Stimulated activated CD8-positive, alpha-beta memory T cell treated with anti-CD3 and anti-CD28 coated beads, Interleukin-15, amount 100 ng/mL, for 4 hours (primary cell): Measurements from ENCODE around the gene MYBPC2.
A peak's percentile ranks its signal among the peaks of the same experiment; 100 is the strongest.

Experiments used
- DNase-seq, 2 donors: peaks; one replicate each; pipeline ENCODE4 v3.0.0-alpha.2; 2020; ENCODE audit warnings: low read depth in 2 of 2

The MYBPC2 gene

GRCh38 chr19:50409347-50409746 is 23.3 kb upstream of the MYBPC2 start:
- DNase-seq, result no peak

DNA sequence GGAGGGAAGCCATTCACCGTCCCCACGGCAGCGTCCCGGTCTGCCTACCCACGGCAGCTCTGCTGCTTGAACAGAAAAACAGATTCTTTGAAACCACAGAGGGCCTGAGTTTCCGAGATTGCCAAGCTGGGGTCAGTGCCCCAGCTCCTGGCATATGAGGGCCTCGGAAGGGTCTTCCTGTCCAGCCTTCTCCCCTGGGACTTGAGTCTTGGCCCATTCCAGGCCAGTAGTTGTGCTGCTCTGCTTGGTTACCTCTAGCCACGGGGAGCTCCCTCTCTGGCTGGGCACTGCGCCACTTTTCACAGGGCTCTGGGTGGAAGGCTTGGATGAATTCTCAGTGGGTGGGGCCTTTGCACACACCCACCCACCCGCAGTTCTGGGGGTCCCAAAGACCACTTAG is 22.6 kb upstream of the MYBPC2 start:
- no peak for DNase-seq

DNA sequence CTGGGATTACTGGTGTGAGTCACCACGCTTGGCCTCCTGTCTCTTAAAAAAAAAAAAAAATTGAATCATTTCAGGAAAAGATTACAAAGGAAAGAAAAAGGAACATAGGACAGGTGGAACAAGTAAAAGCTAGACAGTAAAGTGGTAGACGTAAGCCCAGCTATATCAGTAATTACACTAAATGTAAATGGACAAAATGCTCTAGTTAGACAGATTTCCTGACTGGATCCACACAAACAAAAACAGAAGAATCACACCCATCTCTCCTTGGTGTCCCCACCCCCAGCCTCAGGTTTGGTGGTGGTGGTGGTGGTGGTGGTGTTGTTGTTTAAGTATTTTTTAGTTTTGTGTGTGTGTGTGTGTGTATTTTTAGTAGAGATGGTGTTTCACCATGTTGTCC is 20.3 kb upstream of the MYBPC2 start:
- no peak for DNase-seq

DNA sequence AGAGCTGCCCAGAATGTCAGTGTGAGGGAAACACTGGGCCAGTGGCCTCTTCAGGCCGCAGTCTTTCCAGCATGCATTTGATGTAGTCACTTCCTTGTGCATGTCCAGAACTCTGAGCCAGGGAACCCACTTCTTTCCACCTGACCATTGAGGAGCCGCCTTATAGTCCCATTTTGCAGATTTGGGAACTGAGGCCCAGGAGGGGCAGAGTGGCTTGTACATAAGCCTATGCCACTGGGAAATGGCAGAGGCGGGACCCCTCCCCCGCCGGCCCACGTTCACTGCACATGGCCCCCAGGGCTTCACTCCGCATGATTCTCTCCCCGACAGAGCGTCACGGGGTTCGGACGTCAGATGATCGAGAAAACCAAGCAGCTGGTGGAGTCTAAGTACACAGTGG is 19.6 kb upstream of the MYBPC2 start:
- no peak for DNase-seq

DNA sequence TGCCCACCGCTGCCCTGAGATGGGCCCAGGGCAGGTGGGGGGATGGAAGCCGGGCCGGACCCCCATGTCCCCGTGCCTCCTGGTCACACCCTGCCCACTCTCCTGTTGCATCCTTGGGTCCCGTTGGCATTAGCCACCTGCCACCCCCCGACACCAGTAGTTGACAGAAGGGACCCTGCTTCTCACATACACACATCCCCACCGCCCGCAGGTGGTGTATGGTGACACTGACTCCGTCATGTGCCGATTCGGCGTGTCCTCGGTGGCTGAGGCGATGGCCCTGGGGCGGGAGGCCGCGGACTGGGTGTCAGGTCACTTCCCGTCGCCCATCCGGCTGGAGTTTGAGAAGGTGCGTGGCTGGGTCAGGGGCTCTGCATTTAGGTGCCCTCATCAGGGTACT is 19.2 kb upstream of the MYBPC2 start:
- no peak for DNase-seq

DNA sequence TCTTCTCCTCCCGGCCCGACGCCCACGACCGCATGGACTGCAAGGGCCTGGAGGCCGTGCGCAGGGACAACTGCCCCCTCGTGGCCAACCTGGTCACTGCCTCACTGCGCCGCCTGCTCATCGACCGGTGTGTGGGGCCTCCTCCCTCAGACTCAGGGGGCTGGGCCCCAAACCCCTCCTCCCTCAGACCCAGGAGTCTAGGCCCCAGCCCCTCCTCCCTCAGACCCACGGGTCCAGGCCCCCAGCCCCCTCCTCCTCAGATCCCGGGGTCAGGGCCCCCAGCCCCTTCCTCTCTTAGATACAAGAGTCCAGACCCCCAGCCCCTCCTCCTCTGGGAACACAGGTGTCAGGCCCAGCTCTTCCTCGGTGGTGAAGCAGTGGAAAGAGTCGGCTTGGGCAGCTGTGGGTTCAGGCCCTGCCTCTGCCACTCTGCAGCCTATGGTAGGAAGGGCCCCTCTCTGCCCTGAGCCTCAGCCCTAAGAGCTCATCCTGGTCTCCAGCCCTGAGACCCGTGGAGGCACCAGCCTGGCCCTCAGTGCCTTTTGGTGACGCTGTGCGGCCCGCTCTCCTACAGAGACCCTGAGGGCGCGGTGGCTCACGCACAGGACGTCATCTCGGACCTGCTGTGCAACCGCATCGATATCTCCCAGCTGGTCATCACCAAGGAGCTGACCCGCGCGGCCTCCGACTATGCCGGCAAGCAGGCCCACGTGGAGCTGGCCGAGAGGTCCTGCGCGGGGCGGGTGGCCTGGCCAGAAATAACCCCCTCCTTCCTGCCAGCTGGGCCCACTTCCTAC is 17.6 kb upstream of the MYBPC2 start:
- DNase-seq, result peak; percentile 46 to 48

DNA sequence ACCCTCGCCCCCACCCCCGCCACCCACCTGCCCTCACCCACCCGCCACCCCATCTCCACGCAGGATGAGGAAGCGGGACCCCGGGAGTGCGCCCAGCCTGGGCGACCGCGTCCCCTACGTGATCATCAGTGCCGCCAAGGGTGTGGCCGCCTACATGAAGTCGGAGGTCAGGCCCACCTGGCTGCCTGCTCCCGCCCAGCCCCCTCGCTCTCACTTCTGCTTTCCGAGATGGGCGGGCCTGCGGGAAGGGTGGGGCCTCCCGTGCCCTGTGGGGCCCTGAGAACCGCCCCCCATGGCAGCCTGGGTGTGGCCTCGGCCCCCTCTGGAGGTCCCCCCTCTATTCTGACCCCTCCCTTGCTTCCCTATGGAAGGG is 17.0 kb upstream of the MYBPC2 start:
- DNase-seq, result no peak

DNA sequence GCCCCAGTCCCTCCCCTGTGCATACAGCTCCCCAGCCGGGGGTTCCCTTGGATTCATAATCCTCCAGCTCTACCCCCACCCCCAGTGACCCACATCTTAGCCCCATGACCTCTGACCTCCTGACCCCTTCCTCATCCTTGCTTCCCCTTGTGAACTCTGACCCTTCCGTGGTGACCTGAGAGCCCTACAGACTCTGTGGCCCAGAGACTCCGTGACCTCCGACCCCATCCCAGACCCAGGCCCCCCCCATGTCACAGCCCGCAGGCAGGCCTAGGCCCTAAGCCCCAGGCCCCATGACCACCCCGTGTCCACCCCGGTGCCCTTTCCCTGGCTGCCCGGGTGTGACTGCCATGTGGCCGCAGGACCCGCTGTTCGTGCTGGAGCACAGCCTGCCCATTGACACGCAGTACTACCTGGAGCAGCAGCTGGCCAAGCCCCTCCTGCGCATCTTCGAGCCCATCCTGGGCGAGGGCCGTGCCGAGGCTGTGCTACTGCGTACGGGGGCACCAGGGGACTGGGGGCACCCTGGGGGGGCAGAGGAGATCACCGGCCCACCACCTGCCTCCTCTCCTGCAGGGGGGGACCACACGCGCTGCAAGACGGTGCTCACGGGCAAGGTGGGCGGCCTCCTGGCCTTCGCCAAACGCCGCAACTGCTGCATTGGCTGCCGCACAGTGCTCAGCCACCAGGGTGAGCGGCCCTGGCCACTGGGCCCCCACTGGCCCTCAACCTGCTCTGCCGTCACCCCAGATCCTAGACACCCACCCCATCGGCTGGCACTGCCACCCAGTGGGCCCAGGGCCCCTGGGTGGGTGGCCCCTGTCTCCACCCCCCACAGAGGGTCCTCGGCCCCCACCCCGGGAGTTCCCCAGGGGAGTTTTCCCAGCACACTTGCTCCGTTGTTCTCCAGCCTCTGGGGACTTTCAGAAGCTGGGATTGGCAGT is 16.4 kb upstream of the MYBPC2 start:
- no peak for DNase-seq

GRCh38 chr19:50417111-50418081 is 15.3 kb upstream of the MYBPC2 start:
- no peak for DNase-seq

- no peak for DNase-seq
Measured at GRCh38 chr19:50418176-50419021, 14.3 kb upstream of the MYBPC2 start, which contains the start of gene SPIB. TSS of gene SPIB (plus strand) at chr19:50418938. CDS start at chr19:50418963, 25 bp downstream.

GRCh38 chr19:50419022-50419579 is 13.6 kb upstream of the MYBPC2 start:
- no peak for DNase-seq

GRCh38 chr19:50419580-50420035 is 13.1 kb upstream of the MYBPC2 start:
- DNase-seq, result no peak

- DNase-seq, result no peak
Measured at GRCh38 chr19:50420127-50420526, 12.6 kb upstream of the MYBPC2 start.

GRCh38 chr19:50420808-50421207 is 11.9 kb upstream of the MYBPC2 start:
- no peak for DNase-seq

DNA sequence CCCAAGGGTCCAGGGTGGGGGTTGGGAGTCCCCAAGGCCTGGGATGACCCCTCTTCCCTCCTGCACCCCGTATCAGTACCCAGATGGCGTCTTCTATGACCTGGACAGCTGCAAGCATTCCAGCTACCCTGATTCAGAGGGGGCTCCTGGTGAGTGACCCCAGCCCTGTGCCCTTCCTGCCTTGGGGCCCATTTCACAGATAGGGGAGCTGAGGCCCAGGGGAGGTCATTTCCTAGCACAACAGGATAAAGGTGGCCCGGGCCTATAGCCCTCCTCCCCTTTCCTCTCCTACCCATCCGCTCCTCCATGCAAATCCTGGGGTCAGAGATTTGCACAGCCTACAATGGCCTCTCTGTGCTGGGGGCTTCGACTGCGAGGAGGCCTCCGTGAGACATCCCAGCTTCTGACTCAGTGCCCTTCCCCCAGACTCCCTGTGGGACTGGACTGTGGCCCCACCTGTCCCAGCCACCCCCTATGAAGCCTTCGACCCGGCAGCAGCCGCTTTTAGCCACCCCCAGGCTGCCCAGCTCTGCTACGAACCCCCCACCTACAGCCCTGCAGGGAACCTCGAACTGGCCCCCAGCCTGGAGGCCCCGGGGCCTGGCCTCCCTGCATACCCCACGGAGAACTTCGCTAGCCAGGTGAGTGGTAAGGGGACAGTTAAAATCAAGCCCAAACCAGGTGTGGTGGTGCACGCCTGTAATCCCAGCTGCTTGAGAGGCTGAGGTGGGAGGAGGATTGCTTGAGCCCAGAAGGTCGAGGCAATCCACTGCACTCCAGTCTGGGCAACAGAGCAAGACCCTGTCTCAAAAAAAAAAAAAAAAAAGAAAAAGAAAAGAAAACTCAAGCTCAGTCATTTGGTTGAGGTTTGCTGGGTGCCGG is 10.1 kb upstream of the MYBPC2 start:
- no peak for DNase-seq

DNA sequence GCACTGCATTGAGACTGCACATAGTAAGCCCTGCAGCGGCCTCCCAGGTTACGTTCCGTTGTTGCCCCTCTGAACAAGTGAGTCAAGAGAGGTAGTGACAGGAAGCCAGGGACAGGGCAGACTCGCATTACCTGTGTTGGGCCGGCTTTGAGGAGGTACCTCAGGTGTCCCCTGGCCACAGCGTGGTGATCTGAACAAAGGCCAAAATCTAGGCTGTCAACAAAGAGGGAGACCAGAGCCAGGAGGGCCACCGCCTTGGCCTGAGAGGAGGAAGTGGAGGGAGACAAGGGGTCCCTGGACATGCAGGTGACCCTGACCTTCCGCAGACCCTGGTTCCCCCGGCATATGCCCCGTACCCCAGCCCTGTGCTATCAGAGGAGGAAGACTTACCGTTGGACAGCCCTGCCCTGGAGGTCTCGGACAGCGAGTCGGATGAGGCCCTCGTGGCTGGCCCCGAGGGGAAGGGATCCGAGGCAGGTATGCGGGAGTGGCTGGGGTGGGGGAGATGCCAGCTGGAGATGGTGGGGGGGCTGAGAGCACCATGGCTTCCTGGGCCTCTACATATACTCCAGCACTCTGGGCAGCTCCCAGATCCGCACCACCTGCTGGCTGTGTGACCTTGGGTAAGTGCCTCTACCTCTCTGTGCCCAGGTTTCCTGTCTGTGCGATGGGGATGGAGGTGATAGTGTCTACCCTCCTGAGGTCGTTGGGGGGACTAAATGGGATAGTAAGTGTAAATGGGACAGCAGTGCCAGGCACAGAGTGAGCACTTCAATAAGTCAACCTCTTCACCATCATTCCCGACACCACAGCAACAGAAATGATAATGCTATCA is 9.2 kb upstream of the MYBPC2 start:
- no peak for DNase-seq

- DNase-seq, result no peak
Measured at GRCh38 chr19:50425581-50425980, 7.1 kb upstream of the MYBPC2 start.

- no peak for DNase-seq
Measured at GRCh38 chr19:50427318-50427925, 5.3 kb upstream of the MYBPC2 start.
